Activated CD8-positive, alpha-beta T cell treated with anti-CD3 and anti-CD28 coated beads for 36 hours (primary cell): Measurements from ENCODE around the gene NACA. TPM values are rescaled to one million over a fixed set of nuclear protein-coding genes. Genes with fewer than 3 reads are reported as not detected.

ENCODE experiments used
- ATAC-seq: fragments of 200-7000 bp; cut with Tn5 transposase; one replicate; pipeline ENCODE4 v1.10.0; 2021; ENCODE audit warnings: mild to moderate bottlenecking, moderate library complexity
- CTCF ChIA-PET: fragments of 350-600 bp; sonication (Branson Sonifier 250); formaldehyde crosslinking; loops from one replicate; lab custom pipeline; 2021; ENCODE audit warnings: antibody characterized with exemption; lab: Charles Lee
- POLR2A ChIA-PET: fragments of 350-600 bp; sonication (Branson Sonifier 250); formaldehyde crosslinking; loops from one replicate; lab custom pipeline; 2021; ENCODE audit warnings: antibody characterized with exemption; lab: Charles Lee
- DNase-seq: peaks from one replicate; pipeline ENCODE4 v3.0.0-alpha.2; 2020
- H3K27ac Mint-ChIP-seq: one replicate; pipeline ENCODE4 v1.8.0; 2021; ENCODE audit warnings: mild to moderate bottlenecking, mixed read lengths
- H3K27me3 Mint-ChIP-seq: one replicate; pipeline ENCODE4 v1.8.0; 2021; ENCODE audit warnings: mixed read lengths
- H3K36me3 Mint-ChIP-seq: one replicate; pipeline ENCODE4 v1.8.0; 2021; ENCODE audit warnings: low read depth, mixed read lengths
- H3K4me1 Mint-ChIP-seq: one replicate; pipeline ENCODE4 v1.8.0; 2021; ENCODE audit warnings: low read depth, mixed read lengths
- H3K4me3 Mint-ChIP-seq: one replicate; pipeline ENCODE4 v1.8.0; 2021; ENCODE audit warnings: mild to moderate bottlenecking, moderate library complexity, mixed read lengths
- H3K9me3 Mint-ChIP-seq: one replicate; pipeline ENCODE4 v1.8.0; 2021; ENCODE audit warnings: mixed read lengths
- intact Hi-C: fragments of 100-400 bp; cut with micrococcal nuclease; formaldehyde crosslinking; loops from one replicate; pipeline ENCODE4 v1.10.0; 2022
- total RNA-seq, 2 experiments: library from RNA; stranded (reverse); gene quantifications; one replicate each; pipeline ENCODE4 v1.2.3, GENCODE V29; 2021
- TF ChIP-seq, protein P1 (sequence below): fragments of 200-600 bp; IDR thresholded peaks from one replicate; pipeline ENCODE4 v1.8.0; 2022; ENCODE audit warnings: antibody characterized with exemption, mild to moderate bottlenecking

Gene NACA
- total RNA-seq, 2 experiments from 2014 or later = 1,203 to 1,221 TPM

DNA sequence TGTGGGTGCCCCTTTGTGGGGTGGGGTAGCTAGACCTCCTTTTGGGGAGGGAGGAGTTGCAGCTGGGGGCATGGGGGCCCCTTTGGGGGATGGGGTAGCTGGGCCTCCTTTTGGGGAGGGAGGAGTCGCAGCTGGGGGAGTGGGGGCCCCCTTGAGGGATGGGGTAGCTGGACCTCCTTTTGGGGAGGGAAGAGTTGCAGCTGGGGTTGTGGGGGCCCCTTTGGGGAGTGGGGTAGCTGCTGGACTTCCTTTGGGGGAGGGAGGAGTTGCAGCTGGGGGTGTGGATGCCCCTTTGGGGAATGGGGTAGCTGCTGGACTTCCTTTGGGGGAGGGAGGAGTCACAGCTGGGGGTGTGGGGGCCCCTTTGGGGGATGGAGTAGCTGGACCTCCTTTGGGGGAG lies 7.0 kb downstream of the NACA start:
- POLR2A ChIA-PET = interaction anchor here (0.8 to 3.5 kb wide), 8 partner anchors 8 to 394 kb away, joined by 3 to 30 read pairs (median 6); partner anchors contain the start of genes PTGES3 and STAT6

DNA sequence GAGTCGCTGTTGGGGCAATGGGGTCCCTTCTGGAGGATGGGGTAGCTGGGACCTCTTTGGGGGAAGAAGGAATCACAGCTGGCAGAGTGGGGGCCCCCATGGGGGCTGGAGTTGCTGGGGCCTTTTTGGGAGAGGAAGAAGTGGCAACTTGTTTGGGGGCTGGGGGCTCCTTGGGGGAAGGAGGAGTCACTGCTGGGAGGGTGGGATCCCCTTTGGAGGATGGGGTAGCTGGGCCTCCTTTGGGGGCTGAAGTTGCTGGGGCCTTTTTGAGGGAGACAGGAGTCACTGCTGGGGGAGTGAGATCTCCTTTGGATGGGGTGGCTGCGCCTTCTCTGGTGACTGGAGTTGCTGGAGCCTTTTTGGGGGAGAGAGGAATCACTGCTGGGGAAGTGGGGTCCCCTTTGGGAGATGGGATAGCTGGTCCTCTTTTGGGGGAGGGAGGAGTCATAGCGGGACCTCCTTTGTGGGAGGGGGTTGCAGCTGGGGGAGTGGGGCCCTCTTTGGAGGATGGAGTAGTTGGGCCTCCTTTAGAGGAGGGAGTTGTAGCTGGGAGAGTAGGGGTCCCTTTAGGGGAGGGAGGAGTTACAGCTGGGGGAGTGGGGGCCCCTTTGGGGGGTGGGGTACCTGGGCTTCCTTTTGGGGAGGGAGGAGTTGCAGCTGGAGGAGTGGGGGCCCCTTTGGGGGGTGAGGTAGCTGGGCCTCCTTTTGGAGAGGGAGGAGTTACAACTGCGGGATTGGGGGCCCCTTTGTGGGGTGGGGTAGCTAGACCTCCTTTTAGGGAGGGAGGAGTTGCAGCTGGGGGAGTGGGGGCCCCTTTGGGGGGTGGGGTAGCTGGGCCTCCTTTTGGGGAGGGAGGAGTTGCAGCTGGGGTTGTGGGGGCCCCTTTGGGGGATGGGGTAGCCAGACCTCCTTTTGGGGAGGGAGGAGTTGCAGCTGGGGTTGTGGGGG lies 7.9 kb downstream of the NACA start:
- POLR2A ChIA-PET = interaction anchor here (1.0 to 3.5 kb wide), 8 partner anchors 8 to 35 kb away, joined by 4 to 30 read pairs (median 6); partner anchors contain the start of genes NACA and PTGES3

More for the DNA sequence above, 7.0 kb downstream of the NACA start:
- Mint-ChIP-seq H3K4me3 (no peak overlapping the region), H3K4me1 (peaks cover 71% of the 10 kb centered on the region), H3K9me3 (no peaks in the 10 kb centered on the region), H3K27me3 (no peaks in the 10 kb centered on the region), H3K36me3 (peaks cover 87% of the 10 kb centered on the region), H3K27ac (no peak overlapping the region)
- TF ChIP-seq, protein P1, sequence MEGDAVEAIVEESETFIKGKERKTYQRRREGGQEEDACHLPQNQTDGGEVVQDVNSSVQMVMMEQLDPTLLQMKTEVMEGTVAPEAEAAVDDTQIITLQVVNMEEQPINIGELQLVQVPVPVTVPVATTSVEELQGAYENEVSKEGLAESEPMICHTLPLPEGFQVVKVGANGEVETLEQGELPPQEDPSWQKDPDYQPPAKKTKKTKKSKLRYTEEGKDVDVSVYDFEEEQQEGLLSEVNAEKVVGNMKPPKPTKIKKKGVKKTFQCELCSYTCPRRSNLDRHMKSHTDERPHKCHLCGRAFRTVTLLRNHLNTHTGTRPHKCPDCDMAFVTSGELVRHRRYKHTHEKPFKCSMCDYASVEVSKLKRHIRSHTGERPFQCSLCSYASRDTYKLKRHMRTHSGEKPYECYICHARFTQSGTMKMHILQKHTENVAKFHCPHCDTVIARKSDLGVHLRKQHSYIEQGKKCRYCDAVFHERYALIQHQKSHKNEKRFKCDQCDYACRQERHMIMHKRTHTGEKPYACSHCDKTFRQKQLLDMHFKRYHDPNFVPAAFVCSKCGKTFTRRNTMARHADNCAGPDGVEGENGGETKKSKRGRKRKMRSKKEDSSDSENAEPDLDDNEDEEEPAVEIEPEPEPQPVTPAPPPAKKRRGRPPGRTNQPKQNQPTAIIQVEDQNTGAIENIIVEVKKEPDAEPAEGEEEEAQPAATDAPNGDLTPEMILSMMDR = no peak
- DNase-seq = no peak
- no peak for ATAC-seq
- intact Hi-C loops = no loop called here
- CTCF ChIA-PET = interaction anchor here (2.4 kb wide), 1 partner anchor 30 kb away, joined by 6 read pairs; the partner anchor contains the start of gene PTGES3

GRCh38 chr12:56716458-56716857 lies 8.6 kb downstream of the NACA start:
- intact Hi-C loops = no loop called here
- ATAC-seq (no peak), DNase-seq (no peak)
- TF ChIP-seq, protein P1 = no peak
- ChIA-PET CTCF (interaction anchor here (1.5 kb wide), 1 partner anchor 28 kb away, joined by 3 read pairs; the partner anchor contains the start of gene PTGES3), POLR2A (interaction anchor here (0.6 to 3.5 kb wide), 8 partner anchors 9 to 454 kb away, joined by 3 to 30 read pairs (median 5); partner anchors contain the start of genes NACA and PTGES3)
- peaks cover 57% of the 10 kb centered on the region for H3K4me1 Mint-ChIP-seq
- no peaks in the 10 kb centered on the region for H3K27me3 Mint-ChIP-seq
- no peaks in the 10 kb centered on the region for H3K9me3 Mint-ChIP-seq
- no peak overlapping the region for H3K4me3 Mint-ChIP-seq
- peaks cover 83% of the 10 kb centered on the region for H3K36me3 Mint-ChIP-seq
- peak overlapping the region; percentile 73 for H3K27ac Mint-ChIP-seq

More for the DNA sequence above, 7.9 kb downstream of the NACA start:
- no peaks in the 10 kb centered on the region for H3K9me3 Mint-ChIP-seq
- no peaks in the 10 kb centered on the region for H3K27me3 Mint-ChIP-seq
- no peak overlapping the region for H3K4me3 Mint-ChIP-seq
- peak overlapping the region; percentile 73 for H3K27ac Mint-ChIP-seq
- peaks cover 64% of the 10 kb centered on the region for H3K4me1 Mint-ChIP-seq
- CTCF ChIA-PET = interaction anchor here (1.5 kb wide), 1 partner anchor 28 kb away, joined by 3 read pairs; the partner anchor contains the start of gene PTGES3
- TF ChIP-seq, protein P1 = no peak
- H3K36me3 Mint-ChIP-seq = peaks cover 87% of the 10 kb centered on the region
- intact Hi-C loops = no loop called here
- no peak for DNase-seq
- ATAC-seq = no peak

DNA sequence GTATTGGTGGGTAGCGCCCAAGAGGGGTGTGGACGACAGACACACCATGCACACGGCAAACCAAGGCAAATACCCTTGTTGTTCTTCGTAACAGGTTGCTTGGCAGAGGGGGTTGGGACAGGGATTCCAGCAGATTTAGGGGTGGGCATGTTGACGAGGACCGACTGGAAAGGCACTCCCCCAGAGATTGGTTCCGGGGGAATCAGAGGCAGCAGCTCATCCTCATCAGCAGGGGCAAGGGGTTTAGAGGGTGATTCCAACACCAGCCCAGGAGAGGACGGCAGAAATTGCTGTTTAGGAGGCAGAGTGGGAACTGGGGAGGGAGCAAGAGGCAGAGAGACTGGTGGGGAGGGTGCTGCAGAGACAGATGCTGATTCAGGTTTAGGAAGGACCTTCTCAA lies 9.3 kb downstream of the NACA start:
- TF ChIP-seq, protein P1 = no peak
- intact Hi-C loops = no loop called here
- H3K27me3 Mint-ChIP-seq = no peaks in the 10 kb centered on the region
- peaks cover 80% of the 10 kb centered on the region for H3K36me3 Mint-ChIP-seq
- no peaks in the 10 kb centered on the region for H3K9me3 Mint-ChIP-seq
- CTCF ChIA-PET = interaction anchor here (1.5 kb wide), 1 partner anchor 27 kb away, joined by 3 read pairs; the partner anchor contains the start of gene PTGES3
- H3K4me3 Mint-ChIP-seq = no peak overlapping the region
- H3K27ac Mint-ChIP-seq = peak overlapping the region; percentile 73
- ATAC-seq (no peak), DNase-seq (no peak)
- POLR2A ChIA-PET = interaction anchor here (1.3 to 3.5 kb wide), 7 partner anchors 10 to 33 kb away, joined by 3 to 30 read pairs (median 5); partner anchors contain the start of genes NACA and PTGES3
- H3K4me1 Mint-ChIP-seq = peaks cover 53% of the 10 kb centered on the region
